ENCODE measurements around the gene SPDEF.

SPDEF gene

GRCh38 chr6:34569361-34569973, 13.3 kb upstream of the SPDEF start:
- DNase-seq, result no peak
- in situ Hi-C loops (cut with HindIII; ENCODE audit: low pct_ligation_motif_present, low pct_unique_long_range_greater_than_20kb, low sequenced_read_pairs), result no loop called here

GRCh38 chr6:34568341-34569201, 12.4 kb upstream of the SPDEF start:
- DNase-seq, result no peak
- in situ Hi-C loops (cut with HindIII; ENCODE audit: low pct_ligation_motif_present, low pct_unique_long_range_greater_than_20kb, low sequenced_read_pairs), result no loop called here

GRCh38 chr6:34566830-34567546, 10.9 kb upstream of the SPDEF start:
- DNase-seq, result no peak
- in situ Hi-C loops (cut with HindIII; ENCODE audit: low pct_ligation_motif_present, low pct_unique_long_range_greater_than_20kb, low sequenced_read_pairs), result no loop called here

- in situ Hi-C loops (cut with HindIII; ENCODE audit: low pct_ligation_motif_present, low pct_unique_long_range_greater_than_20kb, low sequenced_read_pairs), result no loop called here
- DNase-seq, result no peak
Measured at GRCh38 chr6:34565722-34566137, 9.6 kb upstream of the SPDEF start.

GRCh38 chr6:34564181-34564580, 8.1 kb upstream of the SPDEF start:
- in situ Hi-C loops (cut with HindIII; ENCODE audit: low pct_ligation_motif_present, low pct_unique_long_range_greater_than_20kb, low sequenced_read_pairs), result no loop called here
- no peak for DNase-seq

- DNase-seq, result no peak
- in situ Hi-C loops (cut with HindIII; ENCODE audit: low pct_ligation_motif_present, low pct_unique_long_range_greater_than_20kb, low sequenced_read_pairs), result no loop called here
Measured at GRCh38 chr6:34563513-34563870, 7.4 kb upstream of the SPDEF start.

- no peak for DNase-seq
- in situ Hi-C loops (cut with HindIII; ENCODE audit: low pct_ligation_motif_present, low pct_unique_long_range_greater_than_20kb, low sequenced_read_pairs), result no loop called here
Measured at GRCh38 chr6:34562861-34563512, 6.9 kb upstream of the SPDEF start.

- no peak for DNase-seq
- in situ Hi-C loops (cut with HindIII; ENCODE audit: low pct_ligation_motif_present, low pct_unique_long_range_greater_than_20kb, low sequenced_read_pairs), result no loop called here
Measured at GRCh38 chr6:34562350-34562749, 6.2 kb upstream of the SPDEF start.

- in situ Hi-C loops (cut with HindIII; ENCODE audit: low pct_ligation_motif_present, low pct_unique_long_range_greater_than_20kb, low sequenced_read_pairs), result no loop called here
Measured at GRCh38 chr6:34561227-34561530, 5.0 kb upstream of the SPDEF start.

GRCh38 chr6:34560366-34561226, 4.5 kb upstream of the SPDEF start:
- in situ Hi-C loops (cut with HindIII; ENCODE audit: low pct_ligation_motif_present, low pct_unique_long_range_greater_than_20kb, low sequenced_read_pairs), result no loop called here
- peak; percentile 12 for DNase-seq

More at GRCh38 chr6:34561227-34561530, 5.0 kb upstream of the SPDEF start:
- no peak for DNase-seq

- DNase-seq, result no peak
- in situ Hi-C loops (cut with HindIII; ENCODE audit: low pct_ligation_motif_present, low pct_unique_long_range_greater_than_20kb, low sequenced_read_pairs), result no loop called here
Measured at GRCh38 chr6:34559651-34560365, 3.7 kb upstream of the SPDEF start.

- in situ Hi-C loops (cut with HindIII; ENCODE audit: low pct_ligation_motif_present, low pct_unique_long_range_greater_than_20kb, low sequenced_read_pairs), result no loop called here
- no peak for DNase-seq
Measured at GRCh38 chr6:34558172-34558714, 2.1 kb upstream of the SPDEF start.

- in situ Hi-C loops (cut with HindIII; ENCODE audit: low pct_ligation_motif_present, low pct_unique_long_range_greater_than_20kb, low sequenced_read_pairs), result no loop called here
- DNase-seq, result no peak
Measured at GRCh38 chr6:34557228-34557627, 1.1 kb upstream of the SPDEF start.

GRCh38 chr6:34556493-34556892, 364 bp upstream of the SPDEF start:
- no peak for DNase-seq
- in situ Hi-C loops (cut with HindIII; ENCODE audit: low pct_ligation_motif_present, low pct_unique_long_range_greater_than_20kb, low sequenced_read_pairs), result no loop called here

- no peak for DNase-seq
Measured at GRCh38 chr6:34555328-34555727, 801 bp downstream of the SPDEF start.

GRCh38 chr6:34555007-34555322, 1.2 kb downstream of the SPDEF start:
- DNase-seq, result no peak
- in situ Hi-C loops (cut with HindIII; ENCODE audit: low pct_ligation_motif_present, low pct_unique_long_range_greater_than_20kb, low sequenced_read_pairs), result no loop called here

More at GRCh38 chr6:34555328-34555727, 801 bp downstream of the SPDEF start:
- in situ Hi-C loops (cut with HindIII; ENCODE audit: low pct_ligation_motif_present, low pct_unique_long_range_greater_than_20kb, low sequenced_read_pairs), result no loop called here

GRCh38 chr6:34554291-34555006, 1.7 kb downstream of the SPDEF start:
- in situ Hi-C loops (cut with HindIII; ENCODE audit: low pct_ligation_motif_present, low pct_unique_long_range_greater_than_20kb, low sequenced_read_pairs), result no loop called here
- DNase-seq, result no peak
